Measurements from ENCODE around the gene SH3YL1.
A peak's percentile ranks its signal among the peaks of the same experiment; 100 is the strongest.

Gene SH3YL1

DNA sequence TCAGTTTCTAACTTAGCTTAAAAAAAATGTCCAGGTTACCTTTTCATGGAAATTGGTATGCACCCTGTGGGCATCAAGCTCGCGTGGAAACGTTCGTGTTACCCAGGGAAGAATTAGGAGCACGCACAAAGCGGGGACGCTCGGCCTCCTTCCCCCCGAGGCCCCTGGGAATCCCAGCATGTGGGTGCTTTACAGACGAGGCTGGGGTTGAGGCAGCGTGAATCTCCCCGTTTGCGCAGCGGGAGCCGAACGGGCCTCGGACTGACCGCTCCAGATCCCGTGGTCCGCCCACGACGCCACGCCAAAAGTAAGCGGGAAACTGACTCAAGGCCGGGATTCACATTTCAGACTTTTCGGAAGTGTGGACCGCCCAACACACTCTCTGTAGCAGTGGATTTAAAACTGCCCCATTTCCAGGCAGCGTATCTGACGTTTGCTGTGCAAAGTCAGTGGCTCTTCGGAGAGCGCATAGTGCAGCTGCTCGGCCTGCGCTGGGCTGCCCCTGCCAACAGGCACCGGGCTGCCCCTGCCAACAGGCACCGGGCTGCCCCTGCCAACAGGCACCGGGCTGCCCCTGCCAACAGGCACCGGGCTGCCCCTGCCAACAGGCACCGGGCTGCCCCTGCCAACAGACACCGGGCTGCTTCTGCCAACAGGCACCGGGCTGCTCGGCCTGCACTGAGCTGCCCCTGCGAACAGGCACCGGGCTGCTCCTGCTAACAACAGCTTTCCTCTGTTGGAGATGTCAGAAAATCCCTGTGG lies 49.7 kb downstream of the SH3YL1 start:
- TF ChIP-seq CTCF (IDR thresholded peaks at IDR 0.05) = no peak
- no peak for DNase-seq
- peak overlapping the region in 1 of 2 donors; percentile 40 for H3K27ac ChIP-seq

GRCh38 chr2:211486-212184 lies 52.2 kb downstream of the SH3YL1 start:
- no peak overlapping the region for H3K27ac ChIP-seq
- peaks cover 0 to 23% of the 10 kb centered on the region in 2 donors for H3K27me3 ChIP-seq
- no peak for DNase-seq
- TF ChIP-seq CTCF (IDR thresholded peaks at IDR 0.05) = no peak
- no peaks in the 10 kb centered on the region for H3K36me3 ChIP-seq
- no peak overlapping the region for H3K4me3 ChIP-seq
- intact Hi-C loops (cut with DNase I; ENCODE audit: low total_unique reads) = no loop called here
- peaks cover 0 to 7% (median 6%) of the 10 kb centered on the region in 3 donors for H3K9me3 ChIP-seq
- H3K4me1 ChIP-seq = peaks cover 0 to 7% (median 0%) of the 10 kb centered on the region in 4 donors

More for the DNA sequence above, 49.7 kb downstream of the SH3YL1 start:
- intact Hi-C loops (cut with DNase I; ENCODE audit: low total_unique reads) = no loop called here
- Histone ChIP-seq H3K36me3 (peaks cover 5 to 19% (median 8%) of the 10 kb centered on the region in 3 donors), H3K9me3 (peaks cover 0 to 7% (median 6%) of the 10 kb centered on the region in 3 donors), H3K4me1 (peaks cover 0 to 7% (median 0%) of the 10 kb centered on the region in 4 donors), H3K27me3 (peaks cover 0 to 20% of the 10 kb centered on the region in 2 donors), H3K4me3 (peak overlapping the region in 1 of 2 donors; percentile 3)

DNA sequence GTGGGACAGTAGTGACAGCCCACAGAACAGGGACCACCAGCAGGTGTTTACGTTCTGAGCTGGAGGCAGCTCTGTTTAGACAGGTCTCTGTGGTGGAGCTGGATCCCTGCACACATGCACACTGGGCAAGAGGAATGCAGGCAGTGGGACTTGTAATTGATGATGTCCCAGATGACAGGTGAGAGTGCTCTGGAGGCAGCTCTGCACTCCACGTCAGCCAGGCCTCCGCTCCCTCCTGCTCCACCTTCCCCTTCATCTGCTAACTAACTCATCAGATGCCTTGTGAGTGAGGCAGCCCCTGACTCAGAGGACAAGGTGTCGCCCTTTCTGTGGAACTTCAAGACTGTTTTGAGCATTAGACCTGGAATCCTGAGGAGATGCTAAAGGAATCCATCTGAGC lies 53.2 kb downstream of the SH3YL1 start:
- Histone ChIP-seq H3K9me3 (peaks cover 0 to 7% (median 6%) of the 10 kb centered on the region in 3 donors), H3K4me1 (peaks cover 0 to 7% (median 0%) of the 10 kb centered on the region in 4 donors), H3K27me3 (peaks cover 0 to 23% of the 10 kb centered on the region in 2 donors), H3K36me3 (no peaks in the 10 kb centered on the region), H3K27ac (no peak overlapping the region), H3K4me3 (no peak overlapping the region)
- DNase-seq = no peak
- TF ChIP-seq CTCF (IDR thresholded peaks at IDR 0.05) = no peak
- intact Hi-C loops (cut with DNase I; ENCODE audit: low total_unique reads) = no loop called here

- Histone ChIP-seq H3K27me3 (peaks cover 0 to 23% of the 10 kb centered on the region in 2 donors), H3K36me3 (no peaks in the 10 kb centered on the region), H3K9me3 (peaks cover 0 to 7% (median 6%) of the 10 kb centered on the region in 3 donors), H3K4me1 (peaks cover 0 to 7% (median 0%) of the 10 kb centered on the region in 4 donors), H3K27ac (no peak overlapping the region), H3K4me3 (no peak overlapping the region)
- intact Hi-C loops (cut with DNase I; ENCODE audit: low total_unique reads) = no loop called here
- TF ChIP-seq CTCF (IDR thresholded peaks at IDR 0.05) = no peak
- DNase-seq = no peak
These were observed 54.4 kb downstream of the SH3YL1 start for GRCh38 chr2:209470-209869.

GRCh38 chr2:208335-208734 lies 55.5 kb downstream of the SH3YL1 start:
- Histone ChIP-seq H3K9me3 (peaks cover 0 to 7% (median 6%) of the 10 kb centered on the region in 3 donors), H3K4me1 (peaks cover 0 to 5% (median 2%) of the 10 kb centered on the region in 4 donors), H3K27ac (no peak overlapping the region), H3K4me3 (no peak overlapping the region), H3K36me3 (no peaks in the 10 kb centered on the region), H3K27me3 (peaks cover 0 to 23% of the 10 kb centered on the region in 2 donors)
- intact Hi-C loops (cut with DNase I; ENCODE audit: low total_unique reads) = no loop called here
- TF ChIP-seq CTCF (IDR thresholded peaks at IDR 0.05) = no peak
- DNase-seq = no peak

All from tibial artery (tissue), 4 donors.